Type B pancreatic cell (in vitro differentiated cells): ENCODE measurements around the gene TWNK. TPM values are rescaled to one million over a fixed set of nuclear protein-coding genes. Genes with fewer than 3 reads are reported as not detected.

Source experiments
- DNase-seq: peaks from one replicate; pipeline ENCODE4 v3.0.0; 2021; ENCODE audit warnings: mixed read lengths; ENCODE audit not compliant: unreplicated experiment; ENCODE audit errors: extremely low spot score
- H3K27ac Mint-ChIP-seq: 2 replicates; pipeline ENCODE4 v1.8.0; 2021; ENCODE audit warnings: mild to moderate bottlenecking, mixed read lengths
- H3K27me3 Mint-ChIP-seq: 2 replicates; pipeline ENCODE4 v1.8.0; 2021; ENCODE audit warnings: mixed read lengths
- H3K36me3 Mint-ChIP-seq: 2 replicates; pipeline ENCODE4 v1.8.0; 2021; ENCODE audit warnings: mixed read lengths
- H3K4me1 Mint-ChIP-seq: one replicate; pipeline ENCODE4 v1.8.0; 2021; ENCODE audit warnings: mixed read lengths; ENCODE audit not compliant: unreplicated experiment
- H3K4me3 Mint-ChIP-seq: 2 replicates; pipeline ENCODE4 v1.8.0; 2021; ENCODE audit warnings: mild to moderate bottlenecking, mixed read lengths
- H3K9me3 Mint-ChIP-seq: 2 replicates; pipeline ENCODE4 v1.8.0; 2021; ENCODE audit warnings: mixed read lengths
- total RNA-seq: library from RNA; stranded (reverse); gene quantifications from 2 replicates; pipeline ENCODE4 v1.2.1, GENCODE V29; 2021; ENCODE audit warnings: low replicate concordance
- TF ChIP-seq, protein P1 (sequence below): fragments of 200-600 bp; sonication (generic); conservative IDR thresholded peaks from 2 replicates; pipeline ENCODE4 v1.5.0; 2021; ENCODE audit warnings: antibody characterized with exemption, mild to moderate bottlenecking

Gene TWNK
- total RNA-seq, 1 donor from 2014 or later: 19.2 TPM

DNA sequence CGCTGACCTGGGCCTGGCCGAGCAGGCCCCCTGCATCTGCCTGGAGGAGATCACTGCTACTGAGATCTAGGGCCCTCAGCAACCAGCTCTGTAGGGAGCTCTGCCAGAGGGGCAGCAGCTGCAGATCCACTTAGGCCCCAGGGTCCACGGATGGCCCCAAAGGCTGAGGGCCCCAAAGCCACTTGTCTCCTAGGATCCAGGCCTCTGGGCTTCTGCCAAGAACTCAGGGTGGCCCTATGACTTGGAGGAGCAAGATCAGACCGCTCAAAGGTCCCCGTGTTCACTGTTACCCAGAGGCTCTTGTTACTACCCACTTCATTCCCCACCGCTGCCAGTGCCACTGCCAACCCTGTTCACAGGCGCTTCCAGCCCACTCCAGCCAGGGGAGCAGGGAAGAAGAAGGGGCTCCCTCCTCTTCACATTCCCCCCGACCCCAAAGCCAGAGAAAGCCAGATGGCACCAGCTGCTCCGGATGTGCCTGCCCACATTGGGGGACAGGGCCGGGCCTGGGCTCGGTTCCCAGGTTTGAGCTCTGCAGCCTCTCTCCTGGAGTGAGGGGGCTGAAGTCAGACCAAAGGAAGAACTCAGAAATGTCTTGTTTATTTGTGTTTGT lies 19.9 kb downstream of the TWNK start:
- Mint-ChIP-seq H3K9me3 (no peaks in the 10 kb centered on the region), H3K27ac (no peak overlapping the region), H3K27me3 (no peaks in the 10 kb centered on the region), H3K4me1 (no peaks in the 10 kb centered on the region), H3K36me3 (no peaks in the 10 kb centered on the region), H3K4me3 (no peak overlapping the region)
- DNase-seq: no peak
- TF ChIP-seq, protein P1, sequence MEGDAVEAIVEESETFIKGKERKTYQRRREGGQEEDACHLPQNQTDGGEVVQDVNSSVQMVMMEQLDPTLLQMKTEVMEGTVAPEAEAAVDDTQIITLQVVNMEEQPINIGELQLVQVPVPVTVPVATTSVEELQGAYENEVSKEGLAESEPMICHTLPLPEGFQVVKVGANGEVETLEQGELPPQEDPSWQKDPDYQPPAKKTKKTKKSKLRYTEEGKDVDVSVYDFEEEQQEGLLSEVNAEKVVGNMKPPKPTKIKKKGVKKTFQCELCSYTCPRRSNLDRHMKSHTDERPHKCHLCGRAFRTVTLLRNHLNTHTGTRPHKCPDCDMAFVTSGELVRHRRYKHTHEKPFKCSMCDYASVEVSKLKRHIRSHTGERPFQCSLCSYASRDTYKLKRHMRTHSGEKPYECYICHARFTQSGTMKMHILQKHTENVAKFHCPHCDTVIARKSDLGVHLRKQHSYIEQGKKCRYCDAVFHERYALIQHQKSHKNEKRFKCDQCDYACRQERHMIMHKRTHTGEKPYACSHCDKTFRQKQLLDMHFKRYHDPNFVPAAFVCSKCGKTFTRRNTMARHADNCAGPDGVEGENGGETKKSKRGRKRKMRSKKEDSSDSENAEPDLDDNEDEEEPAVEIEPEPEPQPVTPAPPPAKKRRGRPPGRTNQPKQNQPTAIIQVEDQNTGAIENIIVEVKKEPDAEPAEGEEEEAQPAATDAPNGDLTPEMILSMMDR: no peak

- Mint-ChIP-seq H3K27me3 (peaks cover 2% of the 10 kb centered on the region), H3K4me1 (peaks cover 7% of the 10 kb centered on the region), H3K27ac (no peak overlapping the region), H3K9me3 (no peaks in the 10 kb centered on the region), H3K4me3 (no peak overlapping the region), H3K36me3 (no peaks in the 10 kb centered on the region)
- no peak for DNase-seq
- TF ChIP-seq, protein P1: no peak
These were observed 20.8 kb downstream of the TWNK start for GRCh38 chr10:101007915-101008822.

- H3K4me3 Mint-ChIP-seq: no peak overlapping the region
- H3K9me3 Mint-ChIP-seq: no peaks in the 10 kb centered on the region
- H3K36me3 Mint-ChIP-seq: no peaks in the 10 kb centered on the region
- TF ChIP-seq, protein P1: no peak
- H3K27ac Mint-ChIP-seq: no peak overlapping the region
- DNase-seq: no peak
- peaks cover 4% of the 10 kb centered on the region for H3K27me3 Mint-ChIP-seq
- H3K4me1 Mint-ChIP-seq: peaks cover 11% of the 10 kb centered on the region
These were observed 21.6 kb downstream of the TWNK start for GRCh38 chr10:101008823-101009423.

DNA sequence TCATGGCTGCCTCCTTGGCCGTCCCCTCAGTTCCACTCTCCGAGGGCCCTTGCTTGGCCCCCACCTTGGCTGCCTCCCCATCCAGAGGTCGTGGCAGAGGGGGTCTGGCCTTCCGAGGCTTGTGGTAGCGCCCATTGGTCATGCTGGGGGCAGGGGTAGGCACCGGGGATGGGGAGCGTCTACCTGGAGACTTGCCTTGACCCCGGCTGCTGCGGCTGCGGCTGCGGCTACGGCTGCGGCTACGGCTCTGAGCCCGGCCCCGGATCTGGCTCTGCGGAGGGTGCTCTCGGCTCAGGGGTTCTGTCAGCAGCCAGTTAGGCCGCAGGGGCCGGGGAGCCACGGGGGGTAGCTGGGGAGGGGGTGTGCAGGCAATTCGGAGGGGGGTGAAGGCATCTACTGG lies 23.0 kb downstream of the TWNK start:
- no peak overlapping the region for H3K27ac Mint-ChIP-seq
- TF ChIP-seq, protein P1: peak; percentile 1
- no peak for DNase-seq
- no peak overlapping the region for H3K4me3 Mint-ChIP-seq
- H3K9me3 Mint-ChIP-seq: no peaks in the 10 kb centered on the region
- no peaks in the 10 kb centered on the region for H3K36me3 Mint-ChIP-seq
- peaks cover 9% of the 10 kb centered on the region for H3K27me3 Mint-ChIP-seq
- peaks cover 23% of the 10 kb centered on the region for H3K4me1 Mint-ChIP-seq

GRCh38 chr10:101011517-101012423 lies 24.4 kb downstream of the TWNK start:
- Mint-ChIP-seq H3K36me3 (no peaks in the 10 kb centered on the region), H3K4me1 (peaks cover 31% of the 10 kb centered on the region), H3K9me3 (no peaks in the 10 kb centered on the region), H3K4me3 (no peak overlapping the region), H3K27me3 (peaks cover 18% of the 10 kb centered on the region), H3K27ac (peak overlapping the region; percentile 21)
- TF ChIP-seq, protein P1: peak; percentile 66
- no peak for DNase-seq
